Lung (tissue), 12 donors: Measurements from ENCODE around the gene UGT1A4. TPM values are rescaled to one million over a fixed set of nuclear protein-coding genes. Genes with fewer than 3 reads are reported as not detected.

Experiments used
- ATAC-seq: fragments of 200-7000 bp; cut with Tn5 transposase; one replicate; pipeline ENCODE4 v1.9.1; 2020; ENCODE audit warnings: moderate number of reproducible peaks; ENCODE audit not compliant: insufficient read depth, low FRiP score
- DNase-seq, 3 donors: peaks; one replicate each; pipeline ENCODE4 v3.0.0-alpha.2; 2013 to 2017
- H3K27ac ChIP-seq, 2 donors: one replicate each; pipeline ENCODE4 v1.5.1; 2013; ENCODE audit warnings: mild to moderate bottlenecking in 2 of 2, moderate library complexity in 2 of 2, control low read depth in 1 of 2, inconsistent platforms in 1 of 2, low read depth in 1 of 2, low read length in 1 of 2
- H3K27me3 ChIP-seq, 3 donors: one replicate each; pipeline ENCODE4 v1.5.1; 2013; ENCODE audit warnings: low read length in 2 of 3; ENCODE audit not compliant: control insufficient read depth in 3 of 3, insufficient read depth in 3 of 3
- H3K36me3 ChIP-seq, 4 donors: one replicate each; pipeline ENCODE4 v1.5.1; 2013; ENCODE audit warnings: low read length in 4 of 4, mild to moderate bottlenecking in 1 of 4, moderate library complexity in 1 of 4; ENCODE audit not compliant: control insufficient read depth in 4 of 4, insufficient read depth in 4 of 4
- H3K4me1 ChIP-seq, 5 donors: one replicate each; pipeline ENCODE4 v1.5.1; 2013; ENCODE audit warnings: low read length in 5 of 5, mild to moderate bottlenecking in 2 of 5, moderate library complexity in 1 of 5; ENCODE audit not compliant: control insufficient read depth in 5 of 5, insufficient read depth in 5 of 5
- H3K4me3 ChIP-seq: one replicate; pipeline ENCODE4 v1.5.1; 2013; ENCODE audit warnings: mild to moderate bottlenecking, control low read depth, moderate library complexity
- H3K9ac ChIP-seq, 2 donors: one replicate each; pipeline ENCODE4 v1.5.1; 2013; ENCODE audit warnings: low read length in 2 of 2, control low read depth in 1 of 2; ENCODE audit not compliant: insufficient read depth in 1 of 2
- H3K9me3 ChIP-seq, 4 donors: one replicate each; pipeline ENCODE4 v1.5.1; 2013; ENCODE audit warnings: low read length in 3 of 4, mild to moderate bottlenecking in 1 of 4, moderate library complexity in 1 of 4; ENCODE audit not compliant: control insufficient read depth in 4 of 4, insufficient read depth in 3 of 4
- WGBS, 2 donors: extraction: QIAGEN DNeasy Blood & Tissue Kit; methylation state at CpG; one replicate each; pipeline ENCODE4 v1.1.7; 2013; 5-methylcytosine and 5-hydroxymethylcytosine counted together
- polyA plus RNA-seq, 2 donors: library from polyadenylated mRNA; stranded (reverse); fragments of 200-250 nt; gene quantifications; one replicate each; pipeline ENCODE4 v1.2.1, GENCODE V29; 2013
- total RNA-seq, 2 donors: library from RNA; depleted of rRNA in 1 of 2; stranded (reverse); fragments of >200 nt in 1 of 2; gene quantifications; one replicate each; pipeline ENCODE4 v1.2.1, GENCODE V29; 2014 to 2021
- TF ChIP-seq, protein P1 (sequence below): IDR thresholded peaks from 2 replicates; pipeline ENCODE4 v1.5.1; 2012; ENCODE audit warnings: mild to moderate bottlenecking; ENCODE audit errors: control extremely low read depth, extremely low read depth
- donor health status: control.
- donor health status: control.
- donor health status: Bipolar disorder and iron deficiency.
- donor health status: healthy.
- donor health status: DM: yes; HTN: yes; CAD: no.

Gene UGT1A4
- total and polyA plus RNA-seq, 4 donors = 0.02 to 0.55 (median 0.21) TPM; not detected in 1

- DNase-seq = no peak
- H3K4me1 ChIP-seq = peaks cover 0 to 11% (median 0%) of the 10 kb centered on the region in 5 donors
- no peak for ATAC-seq
- 84 to 94% methylated on average over 4 of the region's 4 CpGs for WGBS, 2 donors
- H3K27me3 ChIP-seq = no peaks in the 10 kb centered on the region
- H3K9me3 ChIP-seq = no peaks in the 10 kb centered on the region
- H3K9ac ChIP-seq = no peak within 1 kb of the TSS
- no peaks in the 10 kb centered on the region for H3K36me3 ChIP-seq
- TF ChIP-seq, protein P1, sequence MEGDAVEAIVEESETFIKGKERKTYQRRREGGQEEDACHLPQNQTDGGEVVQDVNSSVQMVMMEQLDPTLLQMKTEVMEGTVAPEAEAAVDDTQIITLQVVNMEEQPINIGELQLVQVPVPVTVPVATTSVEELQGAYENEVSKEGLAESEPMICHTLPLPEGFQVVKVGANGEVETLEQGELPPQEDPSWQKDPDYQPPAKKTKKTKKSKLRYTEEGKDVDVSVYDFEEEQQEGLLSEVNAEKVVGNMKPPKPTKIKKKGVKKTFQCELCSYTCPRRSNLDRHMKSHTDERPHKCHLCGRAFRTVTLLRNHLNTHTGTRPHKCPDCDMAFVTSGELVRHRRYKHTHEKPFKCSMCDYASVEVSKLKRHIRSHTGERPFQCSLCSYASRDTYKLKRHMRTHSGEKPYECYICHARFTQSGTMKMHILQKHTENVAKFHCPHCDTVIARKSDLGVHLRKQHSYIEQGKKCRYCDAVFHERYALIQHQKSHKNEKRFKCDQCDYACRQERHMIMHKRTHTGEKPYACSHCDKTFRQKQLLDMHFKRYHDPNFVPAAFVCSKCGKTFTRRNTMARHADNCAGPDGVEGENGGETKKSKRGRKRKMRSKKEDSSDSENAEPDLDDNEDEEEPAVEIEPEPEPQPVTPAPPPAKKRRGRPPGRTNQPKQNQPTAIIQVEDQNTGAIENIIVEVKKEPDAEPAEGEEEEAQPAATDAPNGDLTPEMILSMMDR = no peak
- H3K27ac ChIP-seq = no peak within 1 kb of the TSS
- no peak within 1 kb of the TSS for H3K4me3 ChIP-seq
Observed at GRCh38 chr2:233692648-233693047, 25.9 kb upstream of the UGT1A4 start, which contains the start of gene UGT1A6. Gene UGT1A6 (plus strand): TSS chr2:233692890. CDS start chr2:233693005, 115 bp downstream.

GRCh38 chr2:233693963-233694362 lies 24.6 kb upstream of the UGT1A4 start:
- no peaks in the 10 kb centered on the region for H3K27me3 ChIP-seq
- 69 to 73% methylated on average over 6 of the region's 6 CpGs for WGBS, 2 donors
- no peak overlapping the region for H3K27ac ChIP-seq
- H3K9me3 ChIP-seq = no peaks in the 10 kb centered on the region
- TF ChIP-seq, protein P1 = no peak
- DNase-seq (no peak), ATAC-seq (no peak)
- no peaks in the 10 kb centered on the region for H3K36me3 ChIP-seq
- H3K4me1 ChIP-seq = peaks cover 0 to 11% (median 0%) of the 10 kb centered on the region in 5 donors
- no peak overlapping the region for H3K4me3 ChIP-seq
- no peak overlapping the region for H3K9ac ChIP-seq

- WGBS, 2 donors = 81 to 96% methylated on average over 4 of the region's 4 CpGs
- TF ChIP-seq, protein P1 = no peak
- H3K27me3 ChIP-seq = no peaks in the 10 kb centered on the region
- H3K4me1 ChIP-seq = peaks cover 0 to 8% (median 0%) of the 10 kb centered on the region in 5 donors
- H3K9ac ChIP-seq = no peak overlapping the region
- no peak overlapping the region for H3K4me3 ChIP-seq
- H3K36me3 ChIP-seq = no peaks in the 10 kb centered on the region
- no peak overlapping the region for H3K27ac ChIP-seq
- no peak for ATAC-seq
- no peaks in the 10 kb centered on the region for H3K9me3 ChIP-seq
- DNase-seq = no peak
Observed at GRCh38 chr2:233698740-233699139, 19.8 kb upstream of the UGT1A4 start.
